Nephron progenitor cell (in vitro differentiated cells): Measurements from ENCODE around the gene RAVER1.

Experiments
- DNase-seq: peaks from one replicate; pipeline ENCODE4 v3.0.0; 2021
- H3K27ac Mint-ChIP-seq: 2 replicates; pipeline ENCODE4 v1.8.0; 2021; ENCODE audit warnings: mild to moderate bottlenecking, moderate library complexity, mixed read lengths
- H3K27me3 Mint-ChIP-seq: 2 replicates; pipeline ENCODE4 v1.8.0; 2021; ENCODE audit warnings: mild to moderate bottlenecking, low read depth, mixed read lengths; ENCODE audit not compliant: poor library complexity
- H3K36me3 Mint-ChIP-seq: 2 replicates; pipeline ENCODE4 v1.8.0; 2021; ENCODE audit warnings: low read depth, mixed read lengths
- H3K4me1 Mint-ChIP-seq: 2 replicates; pipeline ENCODE4 v1.8.0; 2021; ENCODE audit warnings: mixed read lengths
- H3K4me3 Mint-ChIP-seq: 2 replicates; pipeline ENCODE4 v1.8.0; 2021; ENCODE audit warnings: mild to moderate bottlenecking, moderate library complexity, mixed read lengths
- H3K9me3 Mint-ChIP-seq: 2 replicates; pipeline ENCODE4 v1.8.0; 2021; ENCODE audit warnings: mild to moderate bottlenecking, moderate library complexity, mixed read lengths
- CTCF ChIP-seq: fragments of 200-600 bp; sonication (generic); IDR thresholded peaks from 2 replicates; pipeline ENCODE4 v1.5.0; 2021; ENCODE audit warnings: antibody characterized with exemption

Gene RAVER1

DNA sequence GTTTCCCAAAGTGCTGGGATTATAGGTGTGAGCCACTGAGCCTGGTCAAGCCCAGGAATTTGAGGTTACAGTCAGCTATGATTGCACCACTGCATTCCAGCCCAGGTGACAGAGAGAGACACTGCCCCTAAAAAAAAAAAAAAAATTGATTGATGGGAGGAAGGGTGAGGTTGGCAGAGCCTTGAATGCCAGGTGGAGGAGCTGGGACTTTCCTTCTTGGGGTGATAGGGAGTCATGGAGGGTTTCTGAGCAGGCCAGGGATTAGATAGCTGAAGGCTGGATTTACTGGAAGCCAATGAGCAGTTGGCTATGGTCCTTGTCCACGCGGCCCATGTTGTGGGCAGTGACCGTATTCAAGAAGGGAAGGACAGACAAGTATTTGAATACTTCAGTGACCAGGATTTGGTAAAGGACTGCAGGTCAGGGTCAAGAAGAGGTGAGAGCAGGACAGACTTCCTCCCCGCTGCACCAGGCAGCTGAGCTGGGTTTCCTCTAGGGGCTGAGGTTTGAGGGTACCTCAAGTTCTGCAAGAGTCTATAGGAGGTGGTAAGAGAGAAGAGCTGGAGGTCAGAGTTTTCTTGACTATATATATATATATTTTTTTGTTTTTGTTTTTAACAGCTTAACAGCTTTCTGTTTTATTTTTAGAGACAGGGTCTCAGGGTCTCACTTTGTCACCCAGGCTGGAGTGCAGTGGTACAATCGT, 53.4 kb downstream of the RAVER1 start:
- no peak for TF ChIP-seq CTCF
- Mint-ChIP-seq H3K27me3 (peaks cover 18% of the 10 kb centered on the region), H3K4me1 (peaks cover 6% of the 10 kb centered on the region), H3K4me3 (no peak overlapping the region), H3K36me3 (peaks cover 2% of the 10 kb centered on the region), H3K9me3 (no peaks in the 10 kb centered on the region), H3K27ac (no peak overlapping the region)
- no peak for DNase-seq

DNA sequence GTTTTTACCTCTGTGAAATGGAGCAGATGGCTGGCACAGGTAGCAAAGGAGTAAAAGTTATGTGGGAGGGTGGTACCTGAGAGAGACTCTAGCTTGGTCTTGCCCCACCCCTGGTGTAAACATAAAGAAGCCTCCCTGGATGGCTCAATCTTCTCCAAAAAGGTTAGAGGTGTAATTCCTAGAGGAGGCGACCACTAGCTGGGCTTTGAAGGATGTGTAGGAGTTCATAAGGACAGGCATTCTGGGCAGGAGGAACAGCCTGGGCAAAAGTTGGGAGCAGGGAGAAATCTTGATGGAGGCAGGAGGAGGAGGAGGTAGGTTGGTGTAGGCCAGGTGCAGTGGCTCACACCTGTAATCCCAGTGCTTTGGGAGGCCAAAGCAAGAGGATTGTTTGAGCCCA, 54.4 kb downstream of the RAVER1 start:
- Mint-ChIP-seq H3K4me1 (peaks cover 6% of the 10 kb centered on the region), H3K27ac (no peak overlapping the region), H3K27me3 (peaks cover 26% of the 10 kb centered on the region), H3K9me3 (no peaks in the 10 kb centered on the region), H3K36me3 (no peaks in the 10 kb centered on the region), H3K4me3 (no peak overlapping the region)
- no peak for DNase-seq
- TF ChIP-seq CTCF: no peak

GRCh38 chr19:10277795-10278589, 55.3 kb downstream of the RAVER1 start:
- no peak for DNase-seq
- H3K27ac Mint-ChIP-seq: no peak overlapping the region
- H3K4me3 Mint-ChIP-seq: no peak overlapping the region
- no peak for TF ChIP-seq CTCF
- peaks cover 6% of the 10 kb centered on the region for H3K4me1 Mint-ChIP-seq
- no peaks in the 10 kb centered on the region for H3K9me3 Mint-ChIP-seq
- no peaks in the 10 kb centered on the region for H3K36me3 Mint-ChIP-seq
- H3K27me3 Mint-ChIP-seq: peaks cover 33% of the 10 kb centered on the region

DNA sequence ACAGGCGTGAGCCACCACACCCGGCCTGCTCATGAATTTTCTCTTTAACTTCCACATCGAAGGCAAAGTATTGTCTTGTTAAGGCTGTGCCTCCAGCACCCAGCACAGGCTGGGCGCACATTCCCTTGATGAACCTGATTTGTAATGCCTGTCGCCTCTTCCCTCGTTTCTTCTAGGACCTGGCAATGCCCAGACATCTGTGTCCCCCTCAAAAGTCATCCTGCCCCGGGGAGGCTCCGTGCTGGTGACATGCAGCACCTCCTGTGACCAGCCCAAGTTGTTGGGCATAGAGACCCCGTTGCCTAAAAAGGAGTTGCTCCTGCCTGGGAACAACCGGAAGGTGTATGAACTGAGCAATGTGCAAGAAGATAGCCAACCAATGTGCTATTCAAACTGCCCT, 58.7 kb downstream of the RAVER1 start:
- Mint-ChIP-seq H3K27me3 (peaks cover 59% of the 10 kb centered on the region), H3K27ac (peak overlapping the region; percentile 92), H3K4me3 (no peak overlapping the region), H3K4me1 (peaks cover under 1% of the 10 kb centered on the region), H3K36me3 (no peaks in the 10 kb centered on the region), H3K9me3 (no peaks in the 10 kb centered on the region)
- TF ChIP-seq CTCF: no peak
- DNase-seq: no peak

- Mint-ChIP-seq H3K27ac (no peak overlapping the region), H3K4me3 (peak overlapping the region; percentile 34), H3K9me3 (no peaks in the 10 kb centered on the region), H3K4me1 (no peaks in the 10 kb centered on the region), H3K27me3 (peaks cover 72% of the 10 kb centered on the region), H3K36me3 (no peaks in the 10 kb centered on the region)
- no peak for DNase-seq
- TF ChIP-seq CTCF: no peak
Measured at GRCh38 chr19:10271543-10272086, 61.7 kb downstream of the RAVER1 start.
